RWPE2 (cell line): Measurements from ENCODE around the gene ABCC10.
"Not testable (repeated sequence)": the region's sequence is repeated elsewhere in the genome, so short reads cannot be mapped to it uniquely, and the experiment has no call there.

Experiments
- ATAC-seq: fragments of 200-7000 bp; cut with Tn5 transposase; 3 replicates; pipeline ENCODE4 v1.9.1; 2021; ENCODE audit warnings: low read depth
- DNase-seq: peaks from one replicate; pipeline ENCODE4 v3.0.0-alpha.2; 2020; ENCODE audit warnings: low spot score
- H3K27ac ChIP-seq: fragments of 450-650 bp; 2 replicates; pipeline ENCODE4 v1.5.1; 2017; ENCODE audit warnings: mild to moderate bottlenecking; ENCODE audit not compliant: poor library complexity, severe bottlenecking
- H3K27me3 ChIP-seq: fragments of 250-450 bp; sonication (Bioruptor Pico); 2 replicates; pipeline ENCODE4 v1.5.1; 2021; ENCODE audit warnings: mild to moderate bottlenecking, moderate library complexity; ENCODE audit not compliant: insufficient read depth, poor library complexity, severe bottlenecking
- H3K36me3 ChIP-seq: fragments of 250-450 bp; sonication (Bioruptor Pico); 2 replicates; pipeline ENCODE4 v1.5.1; 2020; ENCODE audit warnings: low read depth, mild to moderate bottlenecking, moderate library complexity
- H3K4me1 ChIP-seq: fragments of 250-450 bp; sonication (Bioruptor Pico); 2 replicates; pipeline ENCODE4 v1.5.1; 2021; ENCODE audit warnings: mild to moderate bottlenecking, moderate library complexity; ENCODE audit not compliant: insufficient read depth, poor library complexity, severe bottlenecking
- H3K4me3 ChIP-seq: fragments of 250-450 bp; sonication (Bioruptor Pico); 2 replicates; pipeline ENCODE4 v1.5.1; 2021; ENCODE audit warnings: mild to moderate bottlenecking, moderate library complexity; ENCODE audit not compliant: severe bottlenecking
- H3K9me3 ChIP-seq: fragments of 250-450 bp; sonication (Bioruptor Pico); 2 replicates; pipeline ENCODE4 v1.5.1; 2021; ENCODE audit warnings: mild to moderate bottlenecking, moderate library complexity; ENCODE audit not compliant: severe bottlenecking
- TF ChIP-seq, protein P1 (sequence below): fragments of 450-650 bp; IDR thresholded peaks from one replicate; pipeline ENCODE4 v1.5.1; 2017; ENCODE audit warnings: mild to moderate bottlenecking, moderate library complexity; ENCODE audit not compliant: poor library complexity, severe bottlenecking

ABCC10 gene

GRCh38 chr6:43454696-43455530 lies 27.6 kb downstream of the ABCC10 start:
- Histone ChIP-seq H3K27me3 (no peaks in the 10 kb centered on the region), H3K4me3 (peak overlapping the region; percentile 57), H3K27ac (peak overlapping the region; percentile 79), H3K9me3 (no peaks in the 10 kb centered on the region), H3K36me3 (peaks cover 39% of the 10 kb centered on the region), H3K4me1 (no peaks in the 10 kb centered on the region)
- TF ChIP-seq, protein P1, sequence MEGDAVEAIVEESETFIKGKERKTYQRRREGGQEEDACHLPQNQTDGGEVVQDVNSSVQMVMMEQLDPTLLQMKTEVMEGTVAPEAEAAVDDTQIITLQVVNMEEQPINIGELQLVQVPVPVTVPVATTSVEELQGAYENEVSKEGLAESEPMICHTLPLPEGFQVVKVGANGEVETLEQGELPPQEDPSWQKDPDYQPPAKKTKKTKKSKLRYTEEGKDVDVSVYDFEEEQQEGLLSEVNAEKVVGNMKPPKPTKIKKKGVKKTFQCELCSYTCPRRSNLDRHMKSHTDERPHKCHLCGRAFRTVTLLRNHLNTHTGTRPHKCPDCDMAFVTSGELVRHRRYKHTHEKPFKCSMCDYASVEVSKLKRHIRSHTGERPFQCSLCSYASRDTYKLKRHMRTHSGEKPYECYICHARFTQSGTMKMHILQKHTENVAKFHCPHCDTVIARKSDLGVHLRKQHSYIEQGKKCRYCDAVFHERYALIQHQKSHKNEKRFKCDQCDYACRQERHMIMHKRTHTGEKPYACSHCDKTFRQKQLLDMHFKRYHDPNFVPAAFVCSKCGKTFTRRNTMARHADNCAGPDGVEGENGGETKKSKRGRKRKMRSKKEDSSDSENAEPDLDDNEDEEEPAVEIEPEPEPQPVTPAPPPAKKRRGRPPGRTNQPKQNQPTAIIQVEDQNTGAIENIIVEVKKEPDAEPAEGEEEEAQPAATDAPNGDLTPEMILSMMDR: peak; percentile 77
- peak; percentile 67 for ATAC-seq
- peak; percentile 84 for DNase-seq

DNA sequence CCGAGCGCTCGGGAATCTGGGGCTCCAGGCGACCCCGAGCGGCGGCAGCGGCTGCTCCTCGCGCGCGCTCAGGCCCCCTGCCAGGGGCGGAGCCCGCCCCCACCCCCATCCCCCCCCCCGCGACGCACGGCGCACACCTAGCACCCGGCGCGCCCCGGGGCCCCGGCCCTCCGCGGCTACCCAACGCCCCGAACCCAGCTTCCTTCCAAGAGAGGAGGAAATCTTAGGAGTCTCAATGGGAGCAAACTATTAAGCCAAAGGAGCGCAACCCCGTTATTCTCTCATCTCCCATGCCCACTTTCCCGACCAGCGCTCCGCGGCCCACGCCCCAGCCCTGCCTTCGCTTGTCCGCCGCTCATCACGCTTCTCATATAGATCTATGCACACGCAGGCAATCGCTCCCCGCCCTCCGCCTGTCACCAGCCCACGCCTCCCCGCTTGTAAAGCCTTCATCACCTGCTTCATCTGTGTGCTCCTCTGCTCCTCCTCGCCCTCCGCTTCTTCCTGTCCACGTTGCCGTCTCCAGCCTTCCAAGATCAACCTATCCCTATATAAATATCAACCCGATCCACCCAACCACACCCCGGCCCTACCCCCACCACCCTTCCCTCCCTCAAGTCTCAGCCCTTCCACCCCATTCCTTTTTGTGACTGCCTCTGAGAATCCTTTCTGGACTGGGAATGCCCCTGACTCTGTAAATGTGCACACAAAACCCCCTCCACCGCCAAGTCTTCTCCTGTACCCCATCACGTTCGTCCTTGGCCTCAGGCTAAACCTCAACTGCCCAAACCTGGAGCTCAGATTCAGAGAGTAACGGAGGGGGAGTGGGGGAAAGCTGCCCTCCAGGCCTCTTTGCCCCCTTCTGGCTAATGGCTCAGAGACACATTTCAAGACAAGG lies 28.4 kb downstream of the ABCC10 start, which contains the start of gene DLK2:
DLK2 (minus strand) TSS at position 18 of the 898 bp plus-strand sequence. CDS start 723 bp downstream, outside the sequence.
- ATAC-seq (peak; percentile 64), DNase-seq (peak; percentile 73)
- H3K36me3 ChIP-seq: peaks cover 32% of the 10 kb centered on the region
- H3K4me3 ChIP-seq: peak within 1 kb of the TSS; percentile 57
- no peaks in the 10 kb centered on the region for H3K4me1 ChIP-seq
- TF ChIP-seq, protein P1: no peak
- H3K9me3 ChIP-seq: no peaks in the 10 kb centered on the region
- no peaks in the 10 kb centered on the region for H3K27me3 ChIP-seq
- H3K27ac ChIP-seq: peak within 1 kb of the TSS; percentile 79

GRCh38 chr6:43457643-43458042 lies 30.3 kb downstream of the ABCC10 start:
- Histone ChIP-seq H3K4me3 (no peak overlapping the region), H3K36me3 (peaks cover 17% of the 10 kb centered on the region), H3K27ac (no peak overlapping the region), H3K4me1 (no peaks in the 10 kb centered on the region), H3K9me3 (no peaks in the 10 kb centered on the region), H3K27me3 (no peaks in the 10 kb centered on the region)
- ATAC-seq: no peak
- no peak for DNase-seq
- TF ChIP-seq, protein P1: no peak

DNA sequence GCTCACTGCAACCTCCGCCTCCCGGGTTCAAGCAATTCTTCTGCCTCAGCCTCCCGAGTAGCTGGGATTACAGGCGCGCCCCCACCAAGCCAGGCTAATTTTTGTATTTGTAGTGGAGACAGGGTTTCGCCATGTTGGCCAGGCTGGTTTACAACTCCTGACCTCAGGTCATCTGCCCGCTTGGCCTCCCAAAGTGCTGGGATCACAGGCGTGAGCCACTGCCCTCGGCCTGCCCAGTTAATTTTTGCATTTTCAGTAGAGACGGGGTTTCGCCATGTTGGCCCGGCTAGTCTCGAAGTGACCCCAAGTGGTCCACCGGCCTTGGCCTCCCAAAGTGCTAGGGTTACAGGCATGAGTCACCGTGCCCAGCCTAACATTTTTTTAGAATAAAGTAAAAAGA lies 30.8 kb downstream of the ABCC10 start:
- H3K4me1 ChIP-seq, H3K27ac ChIP-seq, H3K9me3 ChIP-seq, H3K4me3 ChIP-seq, H3K27me3 ChIP-seq, ATAC-seq, DNase-seq: not testable (repeated sequence)
- H3K36me3 ChIP-seq: peaks cover 12% of the 10 kb centered on the region

DNA sequence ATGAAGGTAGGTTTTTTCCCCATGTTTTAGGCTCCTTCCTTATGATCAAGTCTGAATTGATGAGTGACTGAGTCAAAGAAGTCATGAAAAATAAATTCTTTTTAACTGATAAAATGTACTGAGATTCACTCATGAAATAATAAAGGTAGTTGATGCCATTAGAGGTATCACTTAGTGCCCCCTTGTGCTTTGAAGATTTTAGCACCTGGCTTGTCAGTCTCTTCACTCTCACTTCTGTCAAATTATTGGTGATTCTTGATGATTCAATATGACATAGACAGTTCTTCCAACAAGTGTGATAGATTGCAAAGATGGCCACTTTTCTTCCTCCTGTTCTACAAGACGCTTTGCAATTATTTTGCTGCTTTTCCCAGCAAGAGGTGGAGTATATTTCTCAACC lies 32.2 kb downstream of the ABCC10 start:
- TF ChIP-seq, protein P1: no peak
- H3K9me3 ChIP-seq: no peaks in the 10 kb centered on the region
- no peaks in the 10 kb centered on the region for H3K27me3 ChIP-seq
- H3K27ac ChIP-seq: no peak overlapping the region
- no peak overlapping the region for H3K4me3 ChIP-seq
- no peaks in the 10 kb centered on the region for H3K36me3 ChIP-seq
- H3K4me1 ChIP-seq: no peaks in the 10 kb centered on the region
- DNase-seq: no peak
- no peak for ATAC-seq
